H9 (cell line): ENCODE results near the gene NAPB. TPM values are rescaled to one million over a fixed set of nuclear protein-coding genes. Genes with fewer than 3 reads are reported as not detected.

Experiments
- DNase-seq: peaks from one replicate; pipeline ENCODE4 v3.0.0-alpha.2; 2017
- H2AFZ ChIP-seq: one replicate; pipeline ENCODE4 v1.6.1; 2013; ENCODE audit warnings: mild to moderate bottlenecking, low read length, control low read depth, moderate library complexity
- H2AK5ac ChIP-seq: 2 replicates; pipeline ENCODE4 v1.6.1; 2013; ENCODE audit warnings: low read length, control low read depth, mixed read lengths; ENCODE audit not compliant: insufficient read length
- H2BK120ac ChIP-seq: one replicate; pipeline ENCODE4 v1.6.1; 2013; ENCODE audit warnings: low read depth, mild to moderate bottlenecking, low read length, control low read depth, inconsistent platforms; ENCODE audit not compliant: poor library complexity, severe bottlenecking
- H2BK12ac ChIP-seq: 2 replicates; pipeline ENCODE4 v1.6.1; 2013; ENCODE audit warnings: low read length, control low read depth, mixed read lengths, low read depth; ENCODE audit not compliant: insufficient read length
- H2BK15ac ChIP-seq: 2 replicates; pipeline ENCODE4 v1.6.1; 2013; ENCODE audit warnings: low read depth, low read length, control low read depth
- H2BK20ac ChIP-seq: one replicate; pipeline ENCODE4 v1.6.1; 2013; ENCODE audit warnings: low read depth, mild to moderate bottlenecking, low read length, control low read depth, inconsistent platforms; ENCODE audit not compliant: poor library complexity, severe bottlenecking
- H2BK5ac ChIP-seq: 2 replicates; pipeline ENCODE4 v1.6.1; 2013; ENCODE audit warnings: low read length, control low read depth, mixed read lengths; ENCODE audit not compliant: insufficient read length
- H3K14ac ChIP-seq: 2 replicates; pipeline ENCODE4 v1.6.1; 2013; ENCODE audit warnings: low read length, control low read depth; ENCODE audit not compliant: insufficient read depth
- H3K18ac ChIP-seq: 2 replicates; pipeline ENCODE4 v1.6.1; 2013; ENCODE audit warnings: low read depth, mild to moderate bottlenecking, mixed read lengths, low read length, control low read depth; ENCODE audit not compliant: insufficient read length
- H3K23ac ChIP-seq: 2 replicates; pipeline ENCODE4 v1.6.1; 2013; ENCODE audit warnings: low read length, control low read depth, mixed read lengths, low read depth; ENCODE audit not compliant: insufficient read length
- H3K23me2 ChIP-seq: 2 replicates; pipeline ENCODE4 v1.6.1; 2013; ENCODE audit warnings: low read depth, mild to moderate bottlenecking, mixed read lengths, low read length, control low read depth; ENCODE audit not compliant: insufficient read length, poor library complexity, severe bottlenecking
- H3K27ac ChIP-seq: 2 replicates; pipeline ENCODE4 v1.5.1; 2013; ENCODE audit warnings: low read length, control low read depth, mixed read lengths, low read depth; ENCODE audit not compliant: insufficient read length
- H3K27me3 ChIP-seq: 2 replicates; pipeline ENCODE4 v1.6.1; 2013; ENCODE audit warnings: low read length, control low read depth, inconsistent platforms; ENCODE audit not compliant: insufficient read depth
- H3K4ac ChIP-seq: 2 replicates; pipeline ENCODE4 v1.6.1; 2013; ENCODE audit warnings: low read depth, mild to moderate bottlenecking, control low read depth, inconsistent platforms, low read length, moderate library complexity
- H3K4me1 ChIP-seq: 2 replicates; pipeline ENCODE4 v1.6.1; 2013; ENCODE audit warnings: low read length, control low read depth, inconsistent platforms; ENCODE audit not compliant: insufficient read depth
- H3K4me2 ChIP-seq: 2 replicates; pipeline ENCODE4 v1.6.1; 2013; ENCODE audit warnings: low read length, control low read depth, mixed read lengths; ENCODE audit not compliant: insufficient read length, insufficient read depth
- H3K56ac ChIP-seq: 2 replicates; pipeline ENCODE4 v1.6.1; 2013; ENCODE audit warnings: low read depth, mild to moderate bottlenecking, mixed read lengths, low read length, control low read depth; ENCODE audit not compliant: insufficient read length
- H3K79me1 ChIP-seq: 2 replicates; pipeline ENCODE4 v1.6.1; 2013; ENCODE audit warnings: low read depth, mild to moderate bottlenecking, moderate library complexity, low read length, control low read depth, inconsistent platforms; ENCODE audit not compliant: insufficient read depth, poor library complexity, severe bottlenecking
- H3K79me2 ChIP-seq: 2 replicates; pipeline ENCODE4 v1.6.1; 2013; ENCODE audit warnings: low read length, control low read depth, inconsistent platforms; ENCODE audit not compliant: insufficient read depth
- H3K9ac ChIP-seq: 2 replicates; pipeline ENCODE4 v1.6.1; 2013; ENCODE audit warnings: low read length, control low read depth, mixed read lengths; ENCODE audit not compliant: insufficient read length; ENCODE audit errors: extremely low read depth
- H3K9me3 ChIP-seq: one replicate; pipeline ENCODE4 v1.6.1; 2013; ENCODE audit warnings: low read depth, low read length, inconsistent platforms; ENCODE audit not compliant: control insufficient read depth
- H3T11ph ChIP-seq: one replicate; pipeline ENCODE4 v1.6.1; 2013; ENCODE audit warnings: mild to moderate bottlenecking, low read length, control low read depth, inconsistent platforms
- H4K20me1 ChIP-seq: one replicate; pipeline ENCODE4 v1.6.1; 2013; ENCODE audit not compliant: control insufficient read depth, insufficient read length, insufficient read depth
- H4K5ac ChIP-seq: 2 replicates; pipeline ENCODE4 v1.6.1; 2013; ENCODE audit warnings: low read depth, mild to moderate bottlenecking, mixed read lengths, low read length, control low read depth; ENCODE audit not compliant: insufficient read length
- H4K8ac ChIP-seq: replicated peaks from 2 replicates; pipeline ENCODE4 v1.6.1; 2013; ENCODE audit warnings: low read length, control low read depth, mixed read lengths, low read depth; ENCODE audit not compliant: insufficient read length
- H4K91ac ChIP-seq: 2 replicates; pipeline ENCODE4 v1.6.1; 2013; ENCODE audit warnings: low read depth, mild to moderate bottlenecking, moderate library complexity, mixed read lengths, low read length, control low read depth; ENCODE audit not compliant: insufficient read length
- H3K27ac Mint-ChIP-seq, 3 experiments: 2 replicates in 2 of 3; 3 replicates in 1 of 3; pipeline ENCODE4 v1.8.0; 2020 to 2021; ENCODE audit warnings: mixed read lengths in 3 of 3, mild to moderate bottlenecking in 1 of 3, moderate library complexity in 1 of 3
- H3K27me3 Mint-ChIP-seq: 2 replicates; pipeline ENCODE4 v1.8.0; 2021; ENCODE audit warnings: low read depth, mild to moderate bottlenecking, moderate library complexity, mixed read lengths
- H3K36me3 Mint-ChIP-seq, 3 experiments: 2 replicates in 2 of 3; 3 replicates in 1 of 3; pipeline ENCODE4 v1.8.0; 2020 to 2021; ENCODE audit warnings: low read depth in 3 of 3, mixed read lengths in 3 of 3; ENCODE audit not compliant: insufficient read depth in 1 of 3
- H3K4me1 Mint-ChIP-seq, 2 experiments: 2 replicates each; pipeline ENCODE4 v1.8.0; 2020; ENCODE audit warnings: mixed read lengths in 2 of 2
- H3K4me3 Mint-ChIP-seq, 2 experiments: 2 replicates in 1 of 2; 3 replicates in 1 of 2; pipeline ENCODE4 v1.8.0; 2020 to 2021; ENCODE audit warnings: mild to moderate bottlenecking in 2 of 2, mixed read lengths in 2 of 2, moderate library complexity in 1 of 2
- H3K9me3 Mint-ChIP-seq, 2 experiments: 2 replicates in 1 of 2; 3 replicates in 1 of 2; pipeline ENCODE4 v1.8.0; 2020; ENCODE audit warnings: mild to moderate bottlenecking in 2 of 2, mixed read lengths in 2 of 2, moderate library complexity in 1 of 2
- CTCF ChIP-seq: fragments of 200-600 bp; sonication (generic); conservative IDR thresholded peaks from 3 replicates; pipeline ENCODE4 v1.8.0; 2021; ENCODE audit warnings: antibody characterized with exemption, mild to moderate bottlenecking
- WGBS: extraction: QIAGEN DNeasy Blood & Tissue Kit; methylation state at CpG from one replicate; pipeline ENCODE4 v1.1.7; 2013; ENCODE audit warnings: missing lambda C conversion rate, low lambda C conversion rate, mixed read lengths; ENCODE audit not compliant: insufficient read length; ENCODE audit errors: extremely low coverage; 5-methylcytosine and 5-hydroxymethylcytosine counted together
- total RNA-seq: library from RNA; stranded (reverse); gene quantifications from 2 replicates; pipeline ENCODE4 v1.2.1, GENCODE V29; 2021

Gene NAPB
- total RNA-seq, 1 experiment from 2014 or later = 10.4 TPM

GRCh38 chr20:23456409-23456808, 35.1 kb upstream of the NAPB start:
- H4K8ac ChIP-seq = no peak overlapping the region
- peaks cover 0 to 5% of the 10 kb centered on the region in 2 experiments; a peak in 3 of 5 replicates for H3K9me3 Mint-ChIP-seq
- H3K27ac Mint-ChIP-seq = no peak overlapping the region
- H3K4me1 ChIP-seq = peaks cover 3% of the 10 kb centered on the region; the same call in 1 of the 2 replicates
- no peaks in the 10 kb centered on the region for H3K9me3 ChIP-seq
- peaks cover 3 to 6% (median 4%) of the 10 kb centered on the region in 3 experiments; a peak in 6 of 7 replicates for H3K36me3 Mint-ChIP-seq
- H3K14ac ChIP-seq = no peak overlapping the region
- H2BK12ac ChIP-seq = no peak overlapping the region
- H3K79me2 ChIP-seq = no peaks in the 10 kb centered on the region
- H3K27ac ChIP-seq = no peak overlapping the region
- H3T11ph ChIP-seq = no peak overlapping the region
- WGBS = no CpG with 5 or more reads among the region's 3 CpGs
- H2AFZ ChIP-seq = no peak overlapping the region
- DNase-seq = no peak
- peaks cover 20 to 21% of the 10 kb centered on the region in 2 experiments for H3K4me1 Mint-ChIP-seq
- H4K91ac ChIP-seq = no peak overlapping the region
- no peak overlapping the region for H4K5ac ChIP-seq
- no peak overlapping the region for H3K23ac ChIP-seq
- no peak overlapping the region for H2BK120ac ChIP-seq
- H2BK15ac ChIP-seq = no peak overlapping the region
- H3K9ac ChIP-seq = no peak overlapping the region
- no peaks in the 10 kb centered on the region for H3K27me3 ChIP-seq
- H4K20me1 ChIP-seq = no peaks in the 10 kb centered on the region
- H3K79me1 ChIP-seq = no peaks in the 10 kb centered on the region
- H3K4me2 ChIP-seq = no peak overlapping the region
- no peaks in the 10 kb centered on the region for H3K23me2 ChIP-seq
- no peak overlapping the region for H3K4me3 Mint-ChIP-seq
- no peak overlapping the region for H2BK5ac ChIP-seq
- H2BK20ac ChIP-seq = no peak overlapping the region
- H3K4ac ChIP-seq = no peak overlapping the region
- no peak overlapping the region for H3K56ac ChIP-seq
- H3K18ac ChIP-seq = no peak overlapping the region
- no peak overlapping the region for H2AK5ac ChIP-seq
- no peak for TF ChIP-seq CTCF
- peaks cover 6% of the 10 kb centered on the region for H3K27me3 Mint-ChIP-seq
